M059J (cell line): Measurements from ENCODE around the gene ACOXL. TPM values are rescaled to one million over a fixed set of nuclear protein-coding genes. Genes with fewer than 3 reads are reported as not detected.

Source experiments
- DNase-seq: peaks from one replicate; pipeline ENCODE4 v3.0.0-alpha.2; 2012; ENCODE audit warnings: low read depth
- total RNA-seq: library from RNA; depleted of rRNA; stranded (reverse); fragments of >200 nt; shearing (Covaris generic); gene quantifications from 2 replicates; pipeline ENCODE4 v1.2.3, GENCODE V29; 2014

Gene ACOXL
- total RNA-seq, 1 experiment from 2014 or later: not detected

GRCh38 chr2:110827511-110827910, 95.1 kb downstream of the ACOXL start:
- no peak for DNase-seq

GRCh38 chr2:110828330-110828729, 96.0 kb downstream of the ACOXL start:
- DNase-seq: no peak

GRCh38 chr2:110829413-110830146, 97.2 kb downstream of the ACOXL start:
- no peak for DNase-seq

- no peak for DNase-seq
Observed at GRCh38 chr2:110832740-110833139, 100.4 kb downstream of the ACOXL start.

GRCh38 chr2:110834134-110834827, 101.9 kb downstream of the ACOXL start:
- no peak for DNase-seq

GRCh38 chr2:110836671-110837070, 104.3 kb downstream of the ACOXL start:
- no peak for DNase-seq

GRCh38 chr2:110837446-110838409, 105.4 kb downstream of the ACOXL start:
- DNase-seq: no peak

GRCh38 chr2:110838657-110839384, 106.4 kb downstream of the ACOXL start:
- DNase-seq: no peak

- no peak for DNase-seq
Observed at GRCh38 chr2:110840508-110840907, 108.1 kb downstream of the ACOXL start.

- no peak for DNase-seq
Observed at GRCh38 chr2:110842048-110842447, 109.7 kb downstream of the ACOXL start.

- no peak for DNase-seq
Observed at GRCh38 chr2:110843496-110843895, 111.1 kb downstream of the ACOXL start.

- DNase-seq: no peak
Observed at GRCh38 chr2:110843959-110844510, 111.7 kb downstream of the ACOXL start.

GRCh38 chr2:110847651-110848050, 115.3 kb downstream of the ACOXL start:
- no peak for DNase-seq

GRCh38 chr2:110848071-110848470, 115.7 kb downstream of the ACOXL start:
- no peak for DNase-seq

- no peak for DNase-seq
Observed at GRCh38 chr2:110848519-110849030, 116.2 kb downstream of the ACOXL start.

- no peak for DNase-seq
Observed at GRCh38 chr2:110851531-110851930, 119.2 kb downstream of the ACOXL start.

GRCh38 chr2:110852051-110852450, 119.7 kb downstream of the ACOXL start:
- DNase-seq: no peak

GRCh38 chr2:110852541-110853263, 120.3 kb downstream of the ACOXL start:
- DNase-seq: peak; percentile 6

- peak; percentile 32 for DNase-seq
Observed at GRCh38 chr2:110853516-110853915, 121.1 kb downstream of the ACOXL start.

- DNase-seq: no peak
Observed at GRCh38 chr2:110853948-110854347, 121.6 kb downstream of the ACOXL start.
